ENCODE results near the gene PLCG2. TPM values are rescaled to one million over a fixed set of nuclear protein-coding genes. Genes with fewer than 3 reads are reported as not detected.

Gene PLCG2
- total RNA-seq, 2 donors from 2014 or later: 11.6 to 30.9 TPM

DNA sequence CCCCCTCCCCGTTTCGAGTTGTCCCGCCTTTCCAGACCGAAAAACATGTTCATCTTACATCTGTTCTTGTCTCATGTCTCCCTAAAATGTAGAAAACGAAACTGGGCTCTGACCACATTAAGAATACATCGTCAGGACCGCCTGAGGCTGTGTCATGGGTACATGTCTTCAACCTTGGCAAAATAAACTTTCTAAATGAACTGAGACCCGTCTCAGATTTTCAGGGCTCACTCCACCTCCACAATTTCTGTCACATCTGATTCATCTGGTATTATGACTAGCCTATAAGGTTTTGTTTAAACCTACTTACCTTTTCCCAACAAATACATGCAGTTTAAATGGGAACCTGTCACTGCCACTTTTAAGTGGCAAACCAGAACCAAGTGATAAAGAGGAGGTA, 231.6 kb downstream of the PLCG2 start:
- no peaks in the 10 kb centered on the region for H3K4me1 ChIP-seq (ENCODE audit: control insufficient read depth in 1 of 2, low read depth in 2 of 2)
- DNase-seq (ENCODE audit: low spot score) (no peak), ATAC-seq (ENCODE audit: insufficient number of reproducible peaks, low FRiP score, low read depth) (no peak)
- no peaks in the 10 kb centered on the region for H3K36me3 ChIP-seq
- H3K27ac ChIP-seq: no peak overlapping the region
- TF ChIP-seq, protein P1, sequence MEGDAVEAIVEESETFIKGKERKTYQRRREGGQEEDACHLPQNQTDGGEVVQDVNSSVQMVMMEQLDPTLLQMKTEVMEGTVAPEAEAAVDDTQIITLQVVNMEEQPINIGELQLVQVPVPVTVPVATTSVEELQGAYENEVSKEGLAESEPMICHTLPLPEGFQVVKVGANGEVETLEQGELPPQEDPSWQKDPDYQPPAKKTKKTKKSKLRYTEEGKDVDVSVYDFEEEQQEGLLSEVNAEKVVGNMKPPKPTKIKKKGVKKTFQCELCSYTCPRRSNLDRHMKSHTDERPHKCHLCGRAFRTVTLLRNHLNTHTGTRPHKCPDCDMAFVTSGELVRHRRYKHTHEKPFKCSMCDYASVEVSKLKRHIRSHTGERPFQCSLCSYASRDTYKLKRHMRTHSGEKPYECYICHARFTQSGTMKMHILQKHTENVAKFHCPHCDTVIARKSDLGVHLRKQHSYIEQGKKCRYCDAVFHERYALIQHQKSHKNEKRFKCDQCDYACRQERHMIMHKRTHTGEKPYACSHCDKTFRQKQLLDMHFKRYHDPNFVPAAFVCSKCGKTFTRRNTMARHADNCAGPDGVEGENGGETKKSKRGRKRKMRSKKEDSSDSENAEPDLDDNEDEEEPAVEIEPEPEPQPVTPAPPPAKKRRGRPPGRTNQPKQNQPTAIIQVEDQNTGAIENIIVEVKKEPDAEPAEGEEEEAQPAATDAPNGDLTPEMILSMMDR (IDR thresholded peaks at IDR 0.05): no peak
- H3K9me3 ChIP-seq: peaks cover 5% of the 10 kb centered on the region
- no peaks in the 10 kb centered on the region for H3K27me3 ChIP-seq (replicated peaks; ENCODE audit: insufficient read depth)
- no peak overlapping the region for H3K4me3 ChIP-seq

DNA sequence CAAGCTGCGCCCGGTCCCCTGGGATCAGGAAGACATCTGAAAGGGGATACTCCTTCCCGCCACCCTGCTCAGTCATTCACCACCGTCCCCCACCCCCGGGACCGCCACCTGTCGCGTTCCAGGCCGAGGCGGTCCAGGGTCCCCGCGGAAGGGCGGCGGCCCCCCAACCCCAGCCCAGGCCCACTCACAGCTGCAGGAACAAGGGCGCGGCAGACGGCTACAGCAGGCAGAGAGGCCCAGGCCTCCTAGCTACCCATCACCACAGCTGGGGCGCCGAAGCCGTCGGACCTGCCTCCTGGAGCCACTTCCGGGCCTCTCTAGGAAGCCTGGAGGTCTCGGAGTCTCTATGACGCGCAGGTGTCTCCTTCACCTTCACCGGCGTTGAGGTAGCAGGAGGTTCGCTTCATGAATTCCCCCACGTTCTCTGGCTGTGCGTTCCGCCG, 232.1 kb downstream of the PLCG2 start, which contains the start of gene SDR42E1:
Gene SDR42E1 (minus strand): TSS at position 272 of the 443 bp plus-strand sequence. CDS start 10,612 bp downstream, outside the sequence.
- ATAC-seq (ENCODE audit: insufficient number of reproducible peaks, low FRiP score, low read depth): no peak

More for the DNA sequence above, 232.1 kb downstream of the PLCG2 start, which contains the start of gene SDR42E1:
- Histone ChIP-seq H3K36me3 (no peaks in the 10 kb centered on the region), H3K4me3 (peak within 1 kb of the TSS; percentile 55), H3K27me3 (replicated peaks; ENCODE audit: insufficient read depth) (no peaks in the 10 kb centered on the region), H3K4me1 (ENCODE audit: control insufficient read depth in 1 of 2, low read depth in 2 of 2) (peaks cover 0 to 4% of the 10 kb centered on the region in 2 donors), H3K9me3 (peaks cover 5% of the 10 kb centered on the region), H3K27ac (no peak within 1 kb of the TSS)
- TF ChIP-seq, protein P1 (IDR thresholded peaks at IDR 0.05): no peak
- DNase-seq (ENCODE audit: low spot score): no peak

Other genes with a start within 250 kb of the PLCG2 start
- gene SDR42E1, start 232.2 kb downstream of the PLCG2 start, total RNA-seq: under 1 TPM; 0.41 to 0.56 TPM